ENCODE measurements around the gene STT3B. TPM values are rescaled to one million over a fixed set of nuclear protein-coding genes. Genes with fewer than 3 reads are reported as not detected.

Gene STT3B
- polyA plus RNA-seq, 1 donor (not counting 4 experiments of a cell fraction or from before 2014, with no cell fraction given) = 129 TPM

DNA sequence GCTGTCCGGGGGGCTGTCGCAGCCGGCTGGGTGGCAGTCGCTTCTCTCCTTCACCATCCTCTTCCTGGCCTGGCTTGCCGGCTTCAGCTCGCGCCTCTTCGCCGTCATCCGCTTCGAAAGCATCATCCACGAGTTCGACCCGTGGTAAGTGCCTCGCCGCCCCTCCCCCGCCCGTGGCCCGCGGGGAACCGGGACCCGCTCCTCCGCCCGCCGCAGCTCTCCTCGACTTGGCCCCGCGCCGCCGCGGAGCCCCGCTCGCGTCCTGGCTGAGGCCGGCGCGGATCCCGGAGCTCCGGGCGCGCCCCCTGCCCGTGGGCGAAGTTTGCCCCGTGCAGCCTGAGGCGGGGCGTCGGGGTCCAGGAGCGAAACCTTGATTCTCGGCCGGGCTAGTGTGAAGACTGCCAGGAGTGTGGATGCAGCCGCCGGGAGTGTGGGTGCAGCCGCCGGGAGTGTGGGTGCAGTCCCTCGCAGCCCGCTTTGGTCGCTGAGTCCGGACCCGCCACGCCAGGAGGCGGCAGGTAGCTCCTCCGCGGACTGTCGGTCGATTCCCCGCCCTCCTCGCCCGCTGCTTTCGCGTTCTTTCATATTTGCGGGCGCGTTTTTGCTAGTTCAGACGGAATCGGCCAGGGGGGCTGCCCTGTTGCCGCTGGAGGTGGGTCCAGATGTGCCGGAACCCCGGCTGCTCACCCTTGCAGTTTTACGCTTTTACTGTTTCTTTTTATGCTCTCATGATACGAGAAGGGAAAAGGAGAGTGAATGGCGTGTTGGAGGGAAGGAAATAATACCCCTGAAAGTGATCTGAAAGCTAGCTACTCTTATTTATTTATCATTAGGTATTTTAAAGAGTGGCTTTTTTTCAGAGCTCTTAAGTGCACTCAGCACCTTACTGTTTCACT is 692 bp downstream of the STT3B start:
- Histone ChIP-seq H3K4me3 (ENCODE audit: control insufficient read depth in 2 of 3, extremely low read depth in 1 of 3, insufficient read depth in 2 of 3, low read depth in 1 of 3, low read length in 3 of 3) (peak overlapping the region; percentile 82 to 94 (median 87)), H3K27ac (ENCODE audit: control insufficient read depth, insufficient read depth, low read length) (peak overlapping the region; percentile 76), H3K9me1 (ENCODE audit: control insufficient read depth, extremely low read depth, insufficient read depth, low read length) (no peaks in the 10 kb centered on the region), H3K79me2 (ENCODE audit: control insufficient read depth, insufficient read depth, low read length) (peaks cover 56% of the 10 kb centered on the region), H3K9ac (ENCODE audit: control insufficient read depth, extremely low read depth, insufficient read depth, low read length) (peak overlapping the region; percentile 89), H3K9me3 (ENCODE audit: control insufficient read depth, low read depth, low read length) (no peaks in the 10 kb centered on the region), H4K20me1 (ENCODE audit: control insufficient read depth, extremely low read depth, insufficient read depth, low read length) (peaks cover 8% of the 10 kb centered on the region), H3K4me2 (ENCODE audit: control insufficient read depth, extremely low read depth, insufficient read depth, low read depth, low read length) (peak overlapping the region; percentile 72), H2AFZ (ENCODE audit: control insufficient read depth, low read length) (peak overlapping the region; percentile 25), H3K4me1 (ENCODE audit: control insufficient read depth, extremely low read depth, insufficient read depth, low read length) (peaks cover 13% of the 10 kb centered on the region), H3K36me3 (ENCODE audit: control insufficient read depth in 2 of 2, extremely low read depth in 1 of 2, insufficient read depth in 2 of 2, low read length in 2 of 2) (no peaks in the 10 kb centered on the region), H3K27me3 (ENCODE audit: control insufficient read depth, extremely low read depth, insufficient read depth, low read length) (no peaks in the 10 kb centered on the region)
- dilution Hi-C loops (cut with MboI; ENCODE audit: extremely low pct_ligation_motif_present, low sequenced_read_pairs) = no loop called here
- FAIRE-seq (no peak), DNase-seq (ENCODE audit: low read depth, low spot score) (no peak)
- TF ChIP-seq EZH2 (IDR thresholded peaks at IDR 0.05; ENCODE audit: low read length) = no peak
- TF ChIP-seq CTCF (optimal IDR thresholded peaks at IDR 0.05 in 1 of 3, IDR thresholded peaks at IDR 0.05 in 1 of 3, conservative IDR thresholded peaks at IDR 0.05 in 1 of 3; ENCODE audit: extremely low read depth in 1 of 3, insufficient read depth in 2 of 3, low read length in 3 of 3) = no peak

GRCh38 chr3:31534065-31534425 is 1.3 kb downstream of the STT3B start:
- DNase-seq (ENCODE audit: low read depth, low spot score) (no peak), FAIRE-seq (peak; percentile 57)
- peak overlapping the region; percentile 72 for H3K4me2 ChIP-seq (ENCODE audit: control insufficient read depth, extremely low read depth, insufficient read depth, low read depth, low read length)
- peak overlapping the region; percentile 82 to 94 (median 87) for H3K4me3 ChIP-seq (ENCODE audit: control insufficient read depth in 2 of 3, extremely low read depth in 1 of 3, insufficient read depth in 2 of 3, low read depth in 1 of 3, low read length in 3 of 3)
- peak overlapping the region; percentile 76 for H3K27ac ChIP-seq (ENCODE audit: control insufficient read depth, insufficient read depth, low read length)
- peak overlapping the region; percentile 89 for H3K9ac ChIP-seq (ENCODE audit: control insufficient read depth, extremely low read depth, insufficient read depth, low read length)
- dilution Hi-C loops (cut with MboI; ENCODE audit: extremely low pct_ligation_motif_present, low sequenced_read_pairs) = no loop called here
- peaks cover 8% of the 10 kb centered on the region for H4K20me1 ChIP-seq (ENCODE audit: control insufficient read depth, extremely low read depth, insufficient read depth, low read length)
- H3K27me3 ChIP-seq (ENCODE audit: control insufficient read depth, extremely low read depth, insufficient read depth, low read length) = no peaks in the 10 kb centered on the region
- no peak overlapping the region for H2AFZ ChIP-seq (ENCODE audit: control insufficient read depth, low read length)
- peaks cover 62% of the 10 kb centered on the region for H3K79me2 ChIP-seq (ENCODE audit: control insufficient read depth, insufficient read depth, low read length)
- no peaks in the 10 kb centered on the region for H3K9me1 ChIP-seq (ENCODE audit: control insufficient read depth, extremely low read depth, insufficient read depth, low read length)
- peaks cover 19% of the 10 kb centered on the region for H3K4me1 ChIP-seq (ENCODE audit: control insufficient read depth, extremely low read depth, insufficient read depth, low read length)
- TF ChIP-seq EZH2 (IDR thresholded peaks at IDR 0.05; ENCODE audit: low read length) = no peak
- no peaks in the 10 kb centered on the region for H3K9me3 ChIP-seq (ENCODE audit: control insufficient read depth, low read depth, low read length)
- H3K36me3 ChIP-seq (ENCODE audit: control insufficient read depth in 2 of 2, extremely low read depth in 1 of 2, insufficient read depth in 2 of 2, low read length in 2 of 2) = no peaks in the 10 kb centered on the region

Measured in keratinocyte (primary cell).